HTERT RPE-1 (cell line): Measurements from ENCODE around the gene NFATC3.

Experiments
- in situ Hi-C: fragments of 300-500 bp; cut with MboI; formaldehyde crosslinking; loops from 4 replicates; pipeline ENCODE4 v1.14.3; 2020; ENCODE audit warnings: low sequenced_read_pairs

Gene NFATC3

DNA sequence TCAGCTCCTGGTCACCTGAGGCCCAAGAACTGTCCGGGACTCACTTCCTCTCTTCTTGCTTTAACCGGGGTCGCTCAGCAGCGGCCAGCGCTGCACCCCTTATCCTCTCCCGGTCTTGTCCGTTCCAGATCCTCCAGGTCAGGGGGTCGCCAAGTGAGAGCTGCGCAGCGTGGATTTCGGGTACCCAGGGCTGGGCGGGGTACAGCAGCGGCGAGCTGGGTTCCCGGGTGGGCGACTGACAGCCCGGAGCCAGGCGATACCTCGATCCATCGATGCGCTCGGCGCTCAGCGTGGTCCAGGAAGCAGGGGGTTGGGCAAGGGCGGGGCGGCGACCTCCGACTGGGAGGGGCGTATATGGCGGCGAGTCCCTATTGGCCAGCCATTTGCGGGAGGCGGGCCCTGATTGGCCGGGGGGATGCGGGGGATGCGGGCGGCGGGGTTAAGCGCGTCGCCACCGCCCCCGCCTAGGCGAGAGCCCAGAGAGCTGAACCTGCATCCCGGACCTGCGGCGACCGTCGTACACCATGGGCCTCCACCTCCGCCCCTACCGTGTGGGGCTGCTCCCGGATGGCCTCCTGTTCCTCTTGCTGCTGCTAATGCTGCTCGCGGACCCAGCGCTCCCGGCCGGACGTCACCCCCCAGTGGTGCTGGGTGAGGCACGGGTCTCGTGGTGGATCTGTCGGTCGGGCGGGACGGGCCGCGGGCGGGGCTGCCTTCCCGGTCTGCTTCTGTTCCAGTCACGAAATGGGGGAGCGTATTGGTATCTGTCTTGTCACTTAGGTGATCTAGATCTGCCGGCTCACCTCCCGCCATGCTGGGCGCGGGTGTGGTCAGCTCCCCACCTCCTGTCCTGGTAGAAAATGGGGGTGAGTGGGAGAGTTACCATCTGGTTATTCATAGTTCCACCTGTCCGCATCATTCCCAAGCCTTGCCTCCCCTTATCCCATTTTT, 160.0 kb downstream of the NFATC3 start, which contains the start of gene PLA2G15:
TSS of gene PLA2G15 (plus strand) at position 471 of the 951 bp plus-strand sequence. CDS start at position 525, 54 bp downstream.
- in situ Hi-C loops: no loop called here

DNA sequence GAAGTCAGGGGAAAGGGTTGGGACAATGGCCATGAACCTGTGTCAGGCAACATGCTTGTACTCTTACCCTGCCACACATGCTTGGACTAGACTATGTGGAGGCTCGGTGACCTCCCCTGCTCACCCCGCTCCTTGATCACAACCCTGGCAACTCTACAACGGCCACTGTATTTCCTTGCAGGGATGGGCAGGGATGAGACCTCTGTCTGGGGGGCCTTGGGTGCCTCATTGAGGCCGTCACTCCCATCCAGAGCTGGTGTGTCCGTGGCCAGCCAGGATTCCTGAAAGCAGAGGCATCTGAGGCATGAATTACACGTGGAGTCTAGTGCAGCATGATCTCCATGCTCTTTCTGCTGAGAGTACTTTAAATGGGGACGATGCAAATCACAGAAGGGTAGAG, 161.0 kb downstream of the NFATC3 start:
- in situ Hi-C loops: no loop called here

DNA sequence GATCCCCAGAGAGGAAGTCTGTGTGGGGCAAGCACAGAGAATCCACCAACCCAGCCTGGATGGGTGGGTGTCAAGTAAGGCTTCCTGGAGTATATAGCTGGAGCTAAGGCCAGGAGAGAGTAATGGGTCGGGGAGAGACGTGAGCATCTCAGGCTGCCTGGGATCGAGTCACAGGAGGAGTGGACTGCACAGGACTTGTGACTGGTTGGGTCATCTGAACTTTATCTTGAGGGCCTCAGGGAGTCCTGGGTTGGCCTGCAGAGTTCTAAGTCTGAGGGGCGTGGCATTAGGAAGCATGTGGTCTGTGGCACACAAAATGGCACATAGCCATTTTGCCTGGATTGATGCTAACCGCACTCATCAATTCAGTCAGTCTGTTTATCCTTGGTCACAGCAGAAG, 161.5 kb downstream of the NFATC3 start:
- in situ Hi-C loops: no loop called here

DNA sequence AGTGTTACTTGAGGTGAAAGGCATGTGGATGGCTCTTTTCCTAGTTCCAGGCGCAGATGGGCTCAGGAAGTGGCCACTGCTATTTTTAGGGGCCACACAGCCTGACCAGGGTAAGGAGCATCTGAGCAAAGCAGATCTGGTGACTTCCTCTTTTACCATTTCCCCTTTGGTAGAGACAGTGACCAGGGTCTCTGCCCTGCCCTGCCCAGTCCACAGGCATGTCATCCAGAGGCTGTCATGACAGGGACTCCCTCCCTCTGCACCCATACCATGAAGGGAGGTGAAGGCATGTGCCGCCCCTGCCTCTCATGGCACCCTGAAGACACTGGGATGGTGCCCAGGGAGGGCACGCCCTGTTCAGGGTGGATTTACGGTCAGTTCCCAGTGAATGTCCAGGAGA, 162.2 kb downstream of the NFATC3 start:
- in situ Hi-C loops: no loop called here

DNA sequence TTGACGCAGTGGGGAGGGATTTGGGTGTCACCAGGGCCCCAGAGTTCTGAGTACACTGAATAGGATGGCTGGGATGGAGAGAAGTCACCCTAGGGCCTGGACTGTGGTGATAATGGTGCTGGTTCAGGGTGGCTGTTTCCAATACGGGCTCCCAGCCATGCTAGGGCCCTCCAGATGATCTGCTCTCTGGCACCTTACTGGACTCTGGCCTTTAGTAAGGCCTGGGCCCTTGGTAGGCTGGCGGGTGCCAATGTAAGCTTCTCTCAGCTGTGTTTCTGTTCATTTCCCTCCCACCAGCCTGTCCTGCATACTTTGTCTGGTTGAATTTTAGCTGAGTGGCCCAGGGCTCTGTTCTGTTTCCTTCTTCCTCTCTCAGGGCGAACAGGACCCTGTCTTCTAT, 162.8 kb downstream of the NFATC3 start:
- in situ Hi-C loops: no loop called here

DNA sequence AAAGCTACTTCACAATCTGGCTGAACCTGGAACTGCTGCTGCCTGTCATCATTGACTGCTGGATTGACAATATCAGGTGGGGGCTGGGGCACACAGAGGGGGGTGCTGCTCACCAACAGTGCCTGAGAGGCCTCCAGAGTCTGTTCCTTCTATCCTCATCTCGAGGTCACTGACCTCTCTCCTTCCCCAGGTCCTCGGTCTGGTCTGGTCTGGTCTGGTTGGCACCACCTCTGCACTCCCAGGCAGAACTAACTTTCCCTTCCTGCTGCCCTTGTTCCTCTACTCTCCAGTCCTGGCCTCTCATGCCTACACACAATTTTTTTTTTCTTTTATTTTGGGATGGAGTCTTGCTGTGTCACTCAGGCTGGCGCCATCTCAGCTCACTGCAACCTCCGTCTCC, 164.2 kb downstream of the NFATC3 start:
- in situ Hi-C loops: no loop called here

DNA sequence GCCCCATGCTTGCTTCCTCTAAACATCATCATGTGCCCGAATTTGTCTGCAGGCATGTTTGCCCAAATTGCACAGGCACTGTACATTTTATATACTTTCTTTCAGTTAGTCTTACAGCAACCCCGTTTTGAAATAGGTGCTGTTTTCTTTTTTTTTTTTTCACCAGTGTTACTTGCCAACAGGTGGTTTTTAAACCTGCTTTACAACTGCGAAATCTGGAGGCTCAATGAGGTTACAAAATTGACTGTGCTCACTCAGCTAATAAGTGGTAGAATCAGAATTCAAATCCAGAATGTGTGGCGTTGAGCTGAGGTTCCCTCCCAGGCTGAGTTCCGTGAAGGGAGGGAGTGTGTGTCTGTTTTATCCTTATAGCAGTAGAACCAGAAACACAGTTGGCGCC, 165.8 kb downstream of the NFATC3 start:
- in situ Hi-C loops: no loop called here

DNA sequence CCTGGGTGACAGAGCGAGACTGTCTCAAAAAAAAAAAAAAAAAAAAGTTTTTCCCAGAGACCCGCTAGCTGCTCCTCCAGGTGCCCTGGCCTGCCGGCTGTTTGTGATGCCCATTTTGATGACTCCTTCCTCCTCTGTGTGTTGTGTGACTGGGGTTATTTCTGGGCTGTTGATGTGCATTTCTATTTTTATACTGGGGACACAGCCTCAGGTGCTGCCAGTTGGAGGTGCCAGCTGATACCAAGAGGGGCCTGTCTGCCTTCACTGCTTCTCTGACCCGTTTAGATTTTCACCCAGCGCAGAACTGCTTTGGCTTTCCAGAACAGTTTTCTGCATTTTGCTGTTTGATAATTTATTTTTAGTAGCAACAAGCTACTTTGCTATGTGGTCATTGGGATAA, 166.7 kb downstream of the NFATC3 start:
- in situ Hi-C loops: no loop called here

DNA sequence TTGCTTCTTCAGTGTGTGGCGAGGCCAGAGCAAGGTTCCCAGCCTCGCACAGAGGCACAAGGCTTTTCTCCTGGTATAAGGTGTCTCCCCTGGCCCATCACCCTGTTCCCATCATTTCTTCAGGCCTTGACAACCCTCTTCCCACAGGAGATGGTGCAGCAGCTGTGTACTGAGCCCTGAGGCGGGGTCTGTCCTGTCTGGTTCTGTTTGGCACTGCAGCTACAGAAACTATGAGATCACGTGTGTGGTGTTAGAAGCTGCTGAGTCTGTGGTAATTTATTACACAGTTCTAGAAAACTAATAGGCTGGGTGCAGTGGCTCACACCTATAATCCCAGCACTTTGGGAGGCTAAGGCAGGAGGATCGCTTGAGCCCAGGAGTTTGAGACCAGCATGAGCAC, 167.2 kb downstream of the NFATC3 start:
- in situ Hi-C loops: no loop called here

DNA sequence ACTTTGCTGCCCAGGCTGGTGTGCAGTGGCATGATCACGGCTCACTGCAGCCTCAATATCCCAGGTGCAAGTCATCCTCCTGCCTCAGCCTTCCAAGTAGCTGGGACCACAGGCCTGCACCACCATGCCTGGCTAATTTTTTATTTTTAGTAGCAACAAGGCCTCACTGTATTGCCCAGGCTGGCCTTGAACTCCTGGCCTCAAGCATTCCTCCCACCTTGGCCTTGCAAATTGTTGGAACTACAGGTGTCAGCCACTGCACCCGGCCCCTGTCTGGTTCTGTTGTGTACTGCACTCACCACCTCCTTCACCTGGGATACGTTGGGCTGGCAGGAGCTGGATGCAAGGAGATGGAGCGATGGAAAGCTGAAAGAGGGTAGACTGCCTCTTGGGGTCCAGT, 168.6 kb downstream of the NFATC3 start:
- in situ Hi-C loops: no loop called here

DNA sequence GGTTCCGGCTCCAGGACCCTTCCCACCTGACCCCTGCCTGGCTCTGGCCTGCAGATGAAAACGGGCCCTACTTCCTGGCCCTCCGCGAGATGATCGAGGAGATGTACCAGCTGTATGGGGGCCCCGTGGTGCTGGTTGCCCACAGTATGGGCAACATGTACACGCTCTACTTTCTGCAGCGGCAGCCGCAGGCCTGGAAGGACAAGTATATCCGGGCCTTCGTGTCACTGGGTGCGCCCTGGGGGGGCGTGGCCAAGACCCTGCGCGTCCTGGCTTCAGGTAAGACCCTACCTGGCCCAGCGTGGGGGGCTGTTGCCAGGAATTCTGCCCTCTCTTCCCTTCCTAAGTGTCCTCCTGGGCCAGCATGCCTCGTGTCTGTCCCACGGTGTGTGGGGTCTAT, 170.5 kb downstream of the NFATC3 start:
- in situ Hi-C loops: no loop called here

DNA sequence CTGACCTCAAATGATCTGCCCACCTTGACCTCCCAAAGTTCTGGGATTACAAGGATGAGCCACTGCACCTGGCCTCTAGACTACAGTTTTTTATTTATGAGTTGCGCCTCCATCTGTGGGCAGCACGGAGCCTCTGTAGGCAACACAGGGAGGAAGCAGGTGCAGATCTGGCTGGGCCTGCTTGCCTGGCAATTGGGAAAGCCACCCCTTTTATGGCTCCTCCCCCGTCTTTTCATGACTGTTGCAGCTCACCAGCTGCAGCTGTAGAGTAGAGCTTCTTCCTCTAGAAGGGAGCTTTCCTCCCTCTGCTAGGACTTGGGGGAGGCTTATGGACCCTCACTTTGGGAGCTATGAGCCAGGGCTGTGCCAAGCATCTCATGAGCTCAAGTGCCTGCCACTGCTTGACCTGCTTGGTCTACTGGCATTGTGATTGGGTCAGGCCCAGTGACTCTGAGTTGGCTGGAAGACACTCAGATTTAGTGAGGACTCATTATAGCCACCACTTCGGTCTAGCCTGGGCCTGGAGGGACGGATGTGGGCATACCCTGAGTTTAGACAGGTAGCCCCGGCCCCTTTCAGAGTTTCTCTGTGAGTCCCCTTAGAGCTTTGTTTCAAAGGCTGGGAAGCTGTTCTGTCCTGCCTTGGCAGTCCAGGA, 172.2 kb downstream of the NFATC3 start:
- in situ Hi-C loops: no loop called here

DNA sequence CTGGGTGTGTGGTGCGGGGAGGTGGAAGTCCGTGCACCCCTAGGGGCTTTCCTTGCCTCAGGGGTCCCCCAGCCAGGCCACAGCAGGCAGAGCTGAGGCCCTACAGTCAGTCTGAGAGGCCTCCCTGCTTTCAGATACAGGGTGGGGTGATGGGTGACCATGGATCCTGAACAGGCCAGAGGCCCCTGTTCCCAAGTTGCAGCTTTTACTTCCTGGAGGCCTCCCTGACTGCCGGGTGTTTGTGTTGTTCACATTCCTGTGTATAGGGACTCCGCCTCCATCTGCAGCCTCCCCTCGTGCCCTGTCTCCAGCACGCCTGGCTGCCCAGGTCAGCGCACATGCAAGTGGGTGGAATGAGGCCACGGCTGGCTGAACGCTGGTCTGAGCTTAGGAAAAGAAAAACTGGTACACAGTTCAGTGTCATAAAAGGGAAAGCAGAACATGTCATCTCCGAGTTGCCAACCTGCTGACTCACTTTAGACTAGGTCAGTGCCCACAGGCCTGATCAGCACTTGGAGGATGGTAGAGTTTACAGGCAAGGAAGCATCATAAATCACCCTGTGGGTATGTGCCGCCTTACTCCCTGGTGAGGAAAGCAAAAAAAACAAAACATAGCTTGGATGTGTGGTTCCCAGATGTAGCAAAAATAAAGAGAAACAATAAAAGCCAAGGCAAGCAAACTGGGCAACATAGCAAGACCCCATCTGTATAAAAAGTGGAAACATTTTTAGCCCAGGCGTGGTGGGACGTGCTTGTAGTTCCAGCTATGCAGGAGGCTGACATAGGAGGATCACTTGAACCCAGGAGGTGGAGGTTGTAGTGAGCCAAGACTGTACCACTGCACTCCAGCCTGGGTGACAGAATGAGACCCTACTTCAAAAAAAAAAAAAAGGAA, 173.0 kb downstream of the NFATC3 start:
- in situ Hi-C loops: no loop called here

DNA sequence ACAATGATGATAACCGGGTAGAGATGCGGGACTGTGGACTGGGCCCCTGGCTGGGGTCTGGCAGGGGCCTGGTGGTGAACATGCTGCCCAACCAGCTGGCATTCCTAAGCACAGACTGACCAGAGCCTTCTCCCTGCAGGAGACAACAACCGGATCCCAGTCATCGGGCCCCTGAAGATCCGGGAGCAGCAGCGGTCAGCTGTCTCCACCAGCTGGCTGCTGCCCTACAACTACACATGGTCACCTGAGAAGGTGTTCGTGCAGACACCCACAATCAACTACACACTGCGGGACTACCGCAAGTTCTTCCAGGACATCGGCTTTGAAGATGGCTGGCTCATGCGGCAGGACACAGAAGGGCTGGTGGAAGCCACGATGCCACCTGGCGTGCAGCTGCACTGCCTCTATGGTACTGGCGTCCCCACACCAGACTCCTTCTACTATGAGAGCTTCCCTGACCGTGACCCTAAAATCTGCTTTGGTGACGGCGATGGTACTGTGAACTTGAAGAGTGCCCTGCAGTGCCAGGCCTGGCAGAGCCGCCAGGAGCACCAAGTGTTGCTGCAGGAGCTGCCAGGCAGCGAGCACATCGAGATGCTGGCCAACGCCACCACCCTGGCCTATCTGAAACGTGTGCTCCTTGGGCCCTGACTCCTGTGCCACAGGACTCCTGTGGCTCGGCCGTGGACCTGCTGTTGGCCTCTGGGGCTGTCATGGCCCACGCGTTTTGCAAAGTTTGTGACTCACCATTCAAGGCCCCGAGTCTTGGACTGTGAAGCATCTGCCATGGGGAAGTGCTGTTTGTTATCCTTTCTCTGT, 174.0 kb downstream of the NFATC3 start:
- in situ Hi-C loops: no loop called here

DNA sequence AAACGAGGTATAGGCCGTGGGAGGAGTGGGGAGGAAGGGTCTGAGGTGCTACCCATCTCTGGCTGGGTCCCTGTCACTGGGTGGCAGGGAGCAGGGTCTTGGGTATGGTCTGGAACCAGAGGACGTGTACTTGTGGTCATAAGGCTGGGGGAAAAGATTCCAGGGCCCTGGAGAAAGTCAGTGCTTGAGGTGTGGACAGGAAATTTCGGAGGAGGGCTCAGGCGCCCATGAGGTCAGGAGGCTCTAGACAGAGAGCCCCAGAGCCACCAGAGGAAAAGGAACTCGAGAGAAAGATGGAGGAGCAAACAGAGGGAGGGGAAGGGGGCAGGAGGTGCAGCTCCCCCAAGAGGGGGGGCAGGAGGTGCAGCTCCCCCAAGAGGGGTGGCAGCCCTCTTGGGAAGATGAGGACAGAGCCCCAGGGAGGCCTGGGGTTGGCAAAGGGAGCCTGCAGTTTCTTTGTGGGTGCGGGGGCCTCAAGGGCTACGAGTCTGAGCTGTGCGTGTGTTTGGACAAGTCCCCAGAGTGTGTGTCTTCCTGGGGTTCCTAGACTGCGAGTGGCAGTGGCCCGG, 178.5 kb downstream of the NFATC3 start:
- in situ Hi-C loops: no loop called here

DNA sequence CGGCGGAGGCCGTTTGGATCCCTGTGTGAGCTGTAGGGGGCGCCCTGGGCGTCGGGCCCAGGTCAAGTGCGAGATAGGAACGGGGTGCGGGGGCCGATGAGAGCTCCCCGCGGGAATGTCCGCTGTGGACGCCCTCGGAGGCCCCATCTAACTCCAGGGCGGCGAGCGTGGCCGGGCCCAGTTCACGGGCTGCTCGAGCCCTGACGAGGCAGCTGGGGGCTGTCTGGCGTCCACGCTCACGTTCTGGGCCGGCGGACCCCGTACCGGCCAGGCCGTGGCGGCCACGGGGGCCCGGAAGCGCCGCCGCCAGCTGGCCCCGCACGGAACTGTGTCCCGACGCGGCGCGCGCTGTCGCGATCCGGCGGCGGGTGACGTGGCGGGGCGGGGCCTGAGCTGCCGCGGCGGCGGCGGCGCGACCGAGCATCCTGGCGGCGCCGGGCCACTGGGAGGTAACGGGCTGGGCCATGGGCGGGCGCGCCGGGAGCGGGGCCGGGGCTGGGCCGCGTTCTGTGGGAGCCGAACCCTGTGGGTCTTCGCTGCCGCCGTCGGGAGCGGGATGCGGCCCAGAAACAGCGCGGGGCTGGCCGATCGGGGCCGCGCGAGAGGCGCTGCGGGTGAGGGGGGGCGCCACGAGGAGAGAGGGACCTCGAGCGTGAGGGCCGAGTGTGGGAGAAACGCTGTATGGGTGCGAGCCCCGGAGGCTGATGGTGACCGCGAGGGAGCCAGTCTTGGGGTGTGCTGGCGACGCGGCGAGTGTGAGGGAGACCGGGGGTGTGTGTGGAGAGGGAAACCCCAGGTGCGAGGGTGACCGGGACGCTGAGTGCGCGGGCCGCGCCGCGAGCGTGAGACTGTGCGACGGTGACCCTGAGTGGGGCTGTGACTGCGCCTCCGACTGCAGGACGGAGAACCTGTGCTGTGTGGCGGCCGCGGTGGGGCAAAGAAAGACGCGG, 179.2 kb downstream of the NFATC3 start, which contains the start of gene SLC7A6:
TSS of gene SLC7A6 (plus strand) at position 399 of the 950 bp plus-strand sequence. CDS start 10,201 bp downstream, outside the sequence.
- in situ Hi-C loops: no loop called here

DNA sequence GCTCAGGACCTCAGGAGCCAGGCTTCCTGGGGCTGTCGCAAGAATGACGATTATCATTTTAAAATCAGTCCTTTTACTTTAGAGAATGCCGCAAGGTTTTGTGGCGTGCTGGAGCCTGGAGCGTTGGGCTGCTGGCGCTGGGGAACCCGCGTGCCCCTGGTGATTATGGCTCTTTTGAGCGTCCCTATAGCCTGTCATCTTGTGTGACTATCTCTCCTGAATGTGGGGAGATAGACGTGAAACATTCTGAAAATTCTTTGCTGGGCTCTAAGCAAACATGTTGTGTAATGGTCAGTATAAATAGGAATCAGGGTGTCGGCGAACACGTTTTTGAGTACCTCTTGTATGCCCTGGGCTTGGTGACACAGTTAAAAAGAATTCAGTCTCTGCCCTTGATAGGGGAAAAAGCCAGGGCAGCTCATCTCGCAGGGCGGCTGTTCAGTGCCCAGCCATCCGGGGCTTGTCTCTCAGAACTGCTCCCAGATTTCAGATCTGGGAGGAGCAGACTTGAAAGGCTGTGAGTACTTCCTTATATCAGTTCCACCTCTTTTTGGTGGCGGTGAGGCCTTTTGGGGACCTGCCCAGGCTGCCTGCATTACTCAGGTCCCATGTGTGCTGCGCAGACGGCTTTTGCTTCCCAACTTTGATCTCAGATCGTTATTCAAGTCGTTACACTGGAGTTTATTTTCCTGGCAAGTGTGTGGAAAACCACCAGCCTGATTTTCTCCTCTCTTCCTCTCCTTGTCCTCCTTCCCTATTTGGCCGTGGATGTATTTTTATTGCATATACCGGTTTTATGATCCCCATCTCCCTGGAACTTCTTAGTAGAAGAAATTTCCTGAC, 180.1 kb downstream of the NFATC3 start:
- in situ Hi-C loops: no loop called here
